ENCODE measurements around the gene SRSF4.

The SRSF4 gene

DNA sequence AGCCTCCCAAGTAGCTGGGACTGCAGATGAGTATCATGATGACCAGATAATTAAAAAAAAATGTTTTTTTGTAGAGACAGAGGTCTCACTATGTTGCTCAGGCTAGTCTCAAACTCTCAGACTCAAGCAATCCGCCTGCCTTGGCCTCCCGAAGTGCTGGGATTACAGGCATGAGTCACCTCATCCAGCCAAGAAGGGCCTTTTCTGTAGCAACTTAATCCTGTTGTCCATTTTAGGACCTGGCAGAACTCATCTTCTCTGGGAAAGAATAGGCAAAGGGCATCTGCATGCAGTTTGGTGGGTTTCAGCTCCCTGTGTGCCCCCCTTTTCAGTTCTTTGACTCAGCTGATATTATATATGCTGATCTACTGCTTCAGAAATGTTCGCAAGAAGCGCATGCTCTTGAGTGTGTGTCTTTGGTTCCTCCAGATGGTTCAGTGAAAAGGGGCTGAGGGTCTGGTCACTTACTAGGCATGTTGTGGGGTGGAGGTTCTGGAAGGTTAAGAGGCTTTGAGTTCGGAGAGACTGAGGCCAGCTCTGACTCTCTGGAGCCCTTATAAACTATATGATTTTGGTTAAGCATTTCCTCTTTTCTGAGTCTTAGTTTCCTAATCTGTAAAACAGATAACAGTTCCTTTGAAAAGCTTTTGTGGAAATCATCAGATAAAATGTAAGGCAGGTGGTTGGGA is 19.4 kb upstream of the SRSF4 start:
- DNase-seq, result no peak

DNA sequence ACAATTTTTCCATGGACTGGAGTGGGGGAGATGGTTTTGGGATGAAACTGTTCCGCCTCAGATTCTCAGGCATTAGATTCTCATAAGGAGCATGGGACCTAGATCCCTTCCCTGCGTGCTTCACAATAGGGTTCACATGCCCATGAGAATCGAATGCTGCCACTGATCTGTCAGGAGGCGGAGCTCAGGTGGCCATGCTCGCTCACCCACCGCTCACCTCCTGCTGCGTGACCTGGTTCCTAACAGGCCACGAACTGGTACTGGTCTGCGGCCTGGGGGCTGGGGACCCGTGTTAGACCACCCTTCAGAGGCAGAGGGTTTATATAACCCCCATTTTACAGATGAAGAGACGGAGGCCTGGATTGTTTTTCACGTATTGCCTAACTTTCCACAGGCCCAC is 16.3 kb upstream of the SRSF4 start:
- no peak for DNase-seq

DNA sequence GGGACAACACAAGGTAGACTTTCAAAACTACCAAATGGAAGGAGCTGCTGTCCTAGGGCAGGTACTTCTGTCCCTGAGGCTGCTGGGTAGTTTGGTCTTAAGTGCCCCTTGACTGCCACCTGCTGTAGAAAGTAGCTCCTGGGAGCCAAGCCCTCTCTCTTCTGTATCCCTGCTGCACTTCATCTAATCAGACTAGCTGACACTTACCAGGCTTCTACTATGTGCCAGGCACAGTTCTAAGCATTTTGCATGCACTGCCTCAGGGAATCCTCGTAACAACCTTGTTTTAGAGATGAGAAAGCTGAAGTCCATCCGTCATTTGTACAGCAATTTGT is 15.9 kb upstream of the SRSF4 start:
- DNase-seq, result peak; percentile 22

DNA sequence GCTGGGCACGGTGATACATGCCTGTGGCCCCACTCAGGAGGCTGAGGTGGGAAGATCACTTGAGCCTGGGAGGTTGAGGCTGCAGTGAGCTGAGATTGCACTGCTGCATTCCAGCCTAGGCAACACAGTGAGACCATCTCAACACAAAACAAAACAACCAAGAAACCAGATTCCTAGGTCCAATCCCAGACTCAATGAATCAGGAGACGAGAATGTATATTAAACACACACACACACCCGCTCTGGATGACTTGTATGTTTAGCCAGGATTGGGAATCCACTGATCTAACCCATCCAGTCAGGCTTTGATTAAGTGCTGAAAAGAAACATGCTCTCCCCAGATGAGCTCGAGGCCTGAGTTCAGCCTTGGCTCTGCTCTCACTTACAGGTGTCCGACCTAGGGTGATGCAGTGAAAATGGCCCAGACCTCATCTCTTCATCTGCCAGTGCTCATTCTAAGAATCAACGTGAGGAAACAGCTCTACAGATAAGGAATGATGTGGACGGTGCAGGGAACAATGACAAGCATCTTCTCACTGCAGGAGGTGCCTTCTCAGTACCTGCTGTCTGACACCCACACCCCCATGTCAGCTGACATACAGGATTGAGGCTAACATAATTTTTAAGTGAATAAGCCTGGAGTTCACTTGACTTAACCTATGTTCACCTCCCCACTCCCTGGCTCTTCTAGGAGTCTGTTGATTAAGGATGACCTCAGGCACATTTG is 15.3 kb upstream of the SRSF4 start:
- no peak for DNase-seq

DNA sequence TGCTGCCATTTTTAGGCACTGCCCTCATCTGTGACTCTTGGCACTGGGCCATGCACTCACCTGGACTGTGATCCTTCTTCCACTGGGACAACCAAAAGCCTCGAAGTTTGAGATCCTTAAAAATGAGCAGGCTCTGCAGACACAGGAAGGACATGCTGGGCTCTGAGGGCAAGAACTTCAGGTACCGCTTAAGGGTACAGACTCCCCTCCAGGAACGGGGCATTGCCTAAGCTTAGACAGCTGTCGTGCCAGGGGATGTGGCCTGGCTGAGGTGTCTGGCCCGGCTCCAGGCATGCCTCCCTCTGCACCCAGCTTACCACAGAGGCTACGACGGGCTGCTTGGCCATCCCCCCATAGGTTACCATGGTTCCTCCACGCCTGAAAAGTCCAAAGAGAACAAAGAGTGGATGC is 14.2 kb upstream of the SRSF4 start:
- DNase-seq, result no peak

DNA sequence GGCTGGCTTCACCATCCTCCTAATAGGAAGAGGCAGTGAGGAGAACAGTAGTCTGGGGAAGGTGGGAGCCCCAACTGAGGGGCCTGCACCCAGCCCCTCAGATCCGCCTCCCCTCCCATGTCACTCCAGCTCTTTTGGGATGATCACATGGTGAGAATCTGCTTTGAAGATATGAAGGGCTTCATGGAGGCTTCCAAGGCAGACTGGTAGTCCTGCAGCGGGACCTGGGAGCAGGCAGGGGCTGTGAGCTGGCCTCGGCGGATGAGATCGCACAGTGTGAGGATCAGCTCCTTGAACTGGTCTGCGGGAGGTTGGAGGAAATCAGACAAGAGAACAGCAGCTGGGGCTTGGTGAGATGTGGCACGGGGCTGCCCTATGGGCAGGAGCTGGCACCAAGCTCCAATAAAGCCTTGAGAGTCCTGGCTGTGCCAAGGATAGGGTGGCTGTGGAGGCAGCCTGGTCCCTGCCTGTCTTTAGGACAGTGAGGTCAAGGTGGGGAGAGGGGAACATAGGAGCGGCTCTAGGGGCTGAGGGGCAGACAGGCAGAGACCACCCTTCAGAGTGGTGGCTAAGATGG is 12.3 kb upstream of the SRSF4 start:
- no peak for DNase-seq

DNA sequence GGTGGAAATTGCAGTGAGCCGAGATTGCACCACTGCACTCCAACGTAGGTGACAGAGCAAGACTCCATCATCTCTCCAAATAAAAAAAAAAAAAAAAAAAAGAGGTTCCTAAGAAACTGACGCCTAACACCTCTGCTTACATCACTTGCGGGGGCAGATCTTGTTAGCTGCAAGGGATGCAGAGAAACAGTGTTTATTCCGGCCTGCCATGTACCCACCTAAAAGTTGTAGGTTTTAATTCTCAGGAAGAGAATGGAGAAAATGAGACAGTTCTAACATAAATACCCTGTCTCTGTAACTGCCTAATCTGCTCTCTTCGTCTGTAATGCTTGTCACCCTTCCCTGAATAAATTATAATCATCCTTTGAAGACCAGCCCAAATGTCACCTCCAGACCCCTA is 9.0 kb upstream of the SRSF4 start:
- no peak for DNase-seq

DNA sequence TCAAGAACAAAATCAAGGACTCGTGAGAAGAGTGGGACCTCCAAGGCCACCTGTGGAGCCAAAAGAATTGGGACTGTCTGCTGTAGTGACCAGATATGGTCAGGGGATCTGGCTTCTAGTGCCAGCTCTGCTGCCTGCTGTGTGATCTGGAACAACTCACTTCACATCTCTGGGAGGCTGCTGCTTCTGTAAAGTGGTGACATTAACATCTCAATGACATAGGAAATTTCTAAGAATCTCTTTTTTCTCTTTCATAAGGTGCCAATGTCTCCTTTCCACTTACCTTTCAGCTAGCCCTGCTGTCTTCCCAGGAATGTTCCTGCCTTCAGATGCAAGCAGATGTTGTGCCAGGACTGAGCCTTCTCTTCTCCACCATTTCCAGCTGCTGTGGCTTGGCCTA is 5.0 kb upstream of the SRSF4 start:
- no peak for DNase-seq

DNA sequence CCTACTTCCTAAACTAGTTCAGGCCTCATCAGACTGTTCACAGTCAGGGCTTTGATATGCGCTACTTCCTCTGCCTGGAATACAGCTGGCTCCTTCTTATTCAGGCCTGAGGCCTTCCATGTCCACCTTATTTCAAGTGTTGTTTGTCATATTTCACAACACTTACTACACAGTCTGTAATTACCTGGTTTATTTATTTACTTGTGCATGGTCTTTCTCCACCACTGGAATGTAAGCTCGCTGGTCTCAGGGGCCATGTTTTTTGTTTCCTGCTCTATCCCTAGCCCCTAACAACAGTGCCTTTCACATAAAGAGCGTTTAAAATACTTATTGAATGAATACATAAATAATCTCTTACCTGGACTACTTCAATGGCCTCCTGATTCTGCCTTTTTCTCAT is 4.6 kb upstream of the SRSF4 start:
- no peak for DNase-seq

DNA sequence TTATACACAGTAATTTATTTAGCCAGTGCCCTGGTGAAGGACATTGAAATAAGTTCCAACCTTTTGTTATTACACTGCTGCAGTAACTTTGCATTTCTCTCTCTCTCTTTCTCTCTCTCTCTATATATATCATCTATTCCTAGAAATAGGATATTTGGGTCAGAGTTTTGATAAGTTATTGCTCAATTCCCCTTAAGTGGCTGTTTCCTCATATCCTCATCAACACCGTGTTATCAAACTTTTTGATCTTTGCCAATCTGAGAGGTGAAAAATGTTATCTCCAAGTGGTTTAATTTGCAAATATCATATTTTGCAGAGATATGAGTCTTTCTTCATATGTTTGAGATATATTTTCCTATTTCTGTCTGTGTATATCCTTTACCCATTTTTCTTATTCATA is 1.6 kb upstream of the SRSF4 start:
- no peak for DNase-seq

DNA sequence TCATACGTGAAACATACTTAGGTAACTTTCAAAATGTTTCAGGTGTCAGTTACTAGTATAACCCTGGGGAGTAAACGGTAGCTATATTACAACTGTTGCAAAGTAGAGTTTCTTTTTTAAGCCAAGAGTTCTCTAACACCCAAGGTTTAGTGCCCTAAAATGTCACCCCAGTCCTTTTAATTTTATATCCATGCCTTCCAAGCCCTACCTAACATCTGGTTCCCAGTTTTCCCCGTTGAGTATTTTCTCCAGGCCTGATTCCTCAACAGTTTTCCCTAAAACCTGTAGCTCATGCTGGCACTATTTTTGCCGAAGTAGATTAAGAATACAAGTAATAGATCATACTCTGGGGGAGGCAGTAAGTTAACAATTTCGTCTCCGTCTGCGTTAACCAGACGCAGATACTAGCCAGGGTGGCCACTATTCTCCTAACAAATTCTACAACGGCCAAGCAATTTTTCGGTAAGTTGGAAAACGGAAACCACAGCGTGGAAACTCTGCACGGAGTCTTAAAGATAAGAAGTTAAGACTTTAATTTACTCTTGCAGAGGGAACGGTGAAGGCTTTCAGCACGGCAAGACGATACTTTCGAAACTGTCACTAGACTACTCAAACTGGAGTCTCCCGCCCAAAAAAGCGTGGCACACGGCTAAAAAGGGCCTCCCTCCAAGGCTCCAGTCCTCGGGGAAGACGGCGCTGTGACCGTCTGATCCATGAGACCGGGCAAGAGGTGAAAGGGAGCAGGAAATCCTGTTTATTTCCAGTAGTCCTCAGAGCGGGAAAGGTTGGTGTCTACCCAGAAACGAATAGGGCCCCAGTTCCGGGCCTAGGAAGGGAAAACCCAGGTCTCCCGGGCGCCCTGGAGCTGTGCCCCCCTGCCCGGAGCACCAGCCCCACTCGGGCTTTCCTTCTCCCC is 945 bp downstream of the SRSF4 start:
- no peak for DNase-seq

DNA sequence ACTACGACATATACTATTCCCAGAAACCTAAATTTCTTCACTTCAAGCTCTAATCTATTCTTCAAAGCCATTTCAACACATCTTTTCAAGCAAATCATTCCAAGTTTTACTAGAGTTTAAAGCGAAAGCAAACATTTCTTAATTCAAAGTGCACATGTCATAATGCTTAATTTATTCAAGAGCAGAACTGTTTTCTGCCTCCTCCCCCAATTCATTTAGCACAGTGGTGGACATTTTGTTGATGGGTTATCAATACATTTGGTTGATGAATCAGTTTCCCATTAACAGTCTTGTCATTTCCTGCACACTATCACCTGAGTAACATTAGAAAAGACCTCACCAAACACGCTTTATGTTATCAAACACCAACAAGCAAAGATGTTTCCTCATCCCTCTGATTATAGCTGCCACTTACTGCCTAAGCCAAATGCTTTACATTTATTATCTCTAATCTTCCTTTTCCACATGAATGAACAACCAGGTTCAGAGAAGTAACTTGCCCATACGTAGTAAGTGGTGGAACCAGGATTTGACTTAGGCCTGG is 2.0 kb downstream of the SRSF4 start:
- DNase-seq, result no peak

DNA sequence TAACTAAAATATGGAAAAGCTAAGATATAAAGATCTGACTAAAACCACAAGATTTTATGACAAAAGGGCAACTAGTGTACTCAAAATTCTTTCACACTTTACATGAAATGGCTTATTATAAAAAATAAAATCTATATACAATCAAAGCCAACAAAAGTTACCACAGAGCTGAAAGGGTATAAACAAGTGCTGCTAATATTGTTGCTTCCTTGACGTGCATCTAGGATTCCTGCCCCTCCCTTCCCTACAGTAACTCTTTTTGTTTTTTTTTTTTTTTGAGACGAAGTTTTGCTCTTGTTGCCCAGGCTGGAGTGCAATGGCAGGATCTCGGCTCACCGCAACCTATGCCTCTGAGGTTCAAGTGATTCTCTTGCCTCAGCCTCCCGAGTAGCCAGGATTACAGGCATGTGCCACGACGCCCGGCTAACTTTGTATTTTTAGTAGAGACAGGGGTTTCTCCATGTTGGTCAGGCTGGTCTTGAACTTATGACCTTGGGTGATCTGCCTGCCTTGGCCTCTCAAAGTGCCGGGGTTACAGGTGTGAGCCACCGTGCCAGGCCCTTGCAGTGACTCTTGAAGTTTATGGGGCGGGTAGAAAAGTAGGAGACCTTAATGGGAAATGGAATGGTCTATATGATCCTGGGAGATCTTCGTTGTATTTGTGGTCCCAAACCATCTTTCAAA is 4.5 kb downstream of the SRSF4 start:
- DNase-seq, result no peak

DNA sequence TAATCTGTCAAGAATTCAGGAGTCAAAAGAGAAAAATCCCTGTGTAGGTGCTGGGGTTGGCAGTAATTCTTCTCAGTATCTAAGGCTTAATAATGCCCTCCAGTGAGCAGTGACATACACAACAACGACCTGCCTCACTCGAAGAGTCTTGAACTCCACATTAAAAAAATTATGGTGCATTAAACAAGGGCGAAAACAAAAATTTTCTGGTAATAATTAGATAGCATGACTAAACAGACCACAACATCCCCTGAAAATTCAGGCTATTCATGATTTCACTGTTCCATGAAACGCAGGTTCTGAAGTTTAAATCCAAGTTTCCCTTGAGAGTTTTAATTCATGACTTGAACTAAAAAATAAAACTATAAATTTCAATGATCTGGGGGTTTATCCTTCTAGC is 5.1 kb downstream of the SRSF4 start:
- no peak for DNase-seq

DNA sequence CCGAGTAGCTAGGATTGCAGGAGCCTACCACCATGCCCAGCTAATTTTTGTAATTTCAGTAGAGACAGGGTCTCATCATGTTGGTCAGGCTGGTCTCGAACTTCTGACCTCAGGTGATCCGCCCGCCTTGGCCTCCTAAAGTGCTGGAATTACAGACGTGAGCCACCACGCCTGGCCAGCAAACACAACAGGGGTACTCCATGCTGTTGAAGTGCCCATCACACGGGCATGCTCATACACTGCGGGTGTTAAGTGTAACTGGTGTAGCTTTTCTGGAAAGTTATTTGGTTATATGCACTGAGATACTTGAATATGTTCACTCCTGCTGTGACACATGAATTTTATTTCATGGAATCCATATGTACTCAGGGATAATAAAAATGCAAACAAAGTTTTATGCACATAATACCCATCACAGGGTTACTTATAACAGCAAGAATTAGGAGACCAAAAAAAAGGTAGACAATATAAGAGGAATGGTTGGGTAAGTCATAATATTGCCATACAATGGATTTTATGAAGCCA is 9.2 kb downstream of the SRSF4 start:
- no peak for DNase-seq

DNA sequence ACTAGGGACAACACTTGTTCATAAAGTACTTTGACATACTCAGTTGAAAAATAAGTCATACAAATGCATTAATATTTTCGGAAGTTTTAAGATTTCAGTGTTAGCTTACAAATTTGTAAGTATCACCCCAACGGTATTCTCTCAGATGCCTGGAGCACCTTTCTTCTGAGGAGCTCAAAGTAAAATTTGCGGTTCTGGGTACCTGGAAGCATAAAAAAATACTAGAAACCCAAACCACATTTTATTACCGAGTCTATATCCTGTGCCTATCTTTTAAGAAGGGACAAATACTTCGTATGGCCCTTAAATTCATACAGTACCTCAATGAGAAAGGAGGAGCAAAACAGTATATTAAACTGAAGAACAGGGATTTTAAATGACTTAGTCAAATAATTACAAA is 10.2 kb downstream of the SRSF4 start:
- no peak for DNase-seq

DNA sequence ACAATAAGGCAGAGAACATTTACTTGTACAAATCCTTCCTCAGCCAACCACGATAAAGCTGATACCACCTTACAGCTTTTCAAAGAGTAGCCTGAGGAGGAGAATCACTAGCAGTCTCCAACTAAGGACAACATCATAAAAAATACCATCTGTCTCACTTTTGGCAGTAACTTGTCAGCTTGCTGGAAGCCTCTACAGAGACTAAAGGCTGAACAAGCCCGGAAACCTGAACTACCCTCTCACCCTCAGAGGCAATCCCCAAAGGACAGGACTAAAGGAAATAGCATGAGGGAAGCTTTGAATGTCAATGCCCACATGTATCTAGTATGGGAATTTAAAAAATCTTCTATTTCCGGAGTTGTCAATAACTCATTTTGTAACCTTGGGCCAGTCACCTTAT is 10.6 kb downstream of the SRSF4 start:
- DNase-seq, result no peak

DNA sequence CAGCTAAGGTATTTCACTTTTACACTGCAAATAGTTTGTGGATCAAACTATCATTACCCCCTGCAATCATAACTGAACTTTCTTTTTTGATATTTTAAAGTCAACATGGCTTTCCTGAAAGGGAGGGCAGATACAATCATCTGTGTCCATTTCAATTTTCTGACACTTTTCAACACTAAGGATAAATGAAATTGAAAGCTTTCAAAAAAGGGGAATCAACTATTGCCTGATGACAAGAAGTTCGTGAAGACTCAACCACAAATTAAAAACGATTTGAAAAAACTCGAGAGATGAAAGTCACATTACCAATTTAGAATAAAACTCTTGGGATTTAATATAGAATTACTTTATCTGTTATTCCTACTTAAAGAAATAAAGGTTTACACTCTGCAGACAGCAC is 11.7 kb downstream of the SRSF4 start:
- DNase-seq, result no peak

DNA sequence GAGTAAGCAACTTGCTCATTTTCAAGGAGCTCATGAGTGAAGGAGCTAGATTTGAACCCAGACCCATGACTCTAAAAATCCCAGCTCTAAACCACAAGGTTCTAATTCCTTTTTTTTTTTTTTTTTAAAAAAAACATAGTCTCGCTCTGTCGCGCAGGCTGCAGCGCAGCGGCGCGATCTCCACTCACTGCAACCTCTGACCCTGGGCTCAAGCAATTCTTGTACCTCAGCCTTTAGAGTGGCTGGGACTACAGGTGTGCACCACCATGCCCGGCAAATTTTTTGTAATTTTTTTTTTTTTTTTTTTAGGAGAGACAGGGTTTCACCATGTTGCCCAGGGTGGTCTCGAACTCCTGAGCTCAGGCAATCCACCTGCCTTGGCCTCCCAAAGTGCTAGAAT is 13.8 kb downstream of the SRSF4 start:
- no peak for DNase-seq

DNA sequence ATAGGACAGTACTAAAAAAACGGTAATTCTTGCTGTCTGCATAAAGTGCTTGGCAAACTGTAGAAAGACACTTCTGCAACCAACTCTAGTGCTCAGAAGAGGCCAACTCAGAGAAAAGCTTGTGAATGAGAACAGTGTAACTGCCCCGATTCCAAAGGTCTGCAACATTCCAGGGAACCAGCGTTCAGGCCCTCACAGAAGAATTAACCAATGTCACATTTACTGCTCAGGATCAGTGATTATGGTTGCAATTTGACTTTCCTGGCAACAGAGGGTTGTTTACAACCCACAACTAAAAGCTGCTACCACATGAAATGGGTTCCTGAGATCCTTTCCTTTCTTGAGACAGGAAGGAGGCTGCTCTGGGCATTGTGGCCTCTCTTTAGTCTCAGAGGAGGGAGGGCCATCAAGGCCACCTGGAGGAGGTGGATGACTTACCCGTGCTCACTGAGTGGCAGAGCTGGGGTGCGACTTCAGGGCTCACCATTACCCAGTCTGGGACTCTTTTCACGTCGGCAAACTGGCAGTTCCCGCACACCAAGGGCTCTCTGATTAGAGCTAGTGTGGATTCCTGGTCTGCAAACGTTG is 15.3 kb downstream of the SRSF4 start:
- DNase-seq, result no peak

DNA sequence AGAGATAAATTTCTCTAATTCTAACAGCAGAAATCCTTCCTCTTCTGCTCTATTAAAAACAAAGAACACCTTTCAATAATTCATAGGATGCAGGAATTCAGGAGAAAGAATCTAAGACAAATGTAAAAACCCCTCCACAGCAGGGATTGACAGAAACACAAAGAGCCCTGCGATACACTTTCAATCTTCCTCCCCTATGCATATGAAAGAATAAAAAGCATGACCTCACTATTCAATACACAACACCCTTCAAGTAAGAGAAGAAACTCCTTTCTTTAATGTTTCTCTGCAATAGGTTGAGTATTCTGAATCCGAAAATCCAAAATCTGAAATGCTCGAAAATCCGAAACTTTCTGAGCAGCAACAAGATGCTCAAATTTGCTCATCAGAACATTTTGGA is 17.1 kb downstream of the SRSF4 start:
- no peak for DNase-seq
